SK-N-MC (cell line): ENCODE measurements around the gene CREB5.

ENCODE experiments used
- EZH2 ChIP-seq: fragments of 200-600 bp; sonication (generic); IDR thresholded peaks from one replicate; pipeline ENCODE4 v1.6.1; 2017; ENCODE audit warnings: antibody characterized with exemption
- POLR2AphosphoS5 ChIP-seq: IDR thresholded peaks from 2 replicates; pipeline ENCODE4 v1.6.1; 2012; ENCODE audit warnings: mild to moderate bottlenecking, low read depth, low read length, borderline replicate concordance

GRCh38 chr7:28575241-28575643 lies 162.9 kb downstream of the CREB5 start:
- TF ChIP-seq POLR2AphosphoS5, result no peak
- no peak for TF ChIP-seq EZH2
